Parathyroid adenoma (tissue), 2 donors: ENCODE results near the gene YAF2.
A peak's percentile ranks its signal among the peaks of the same experiment; 100 is the strongest.

ENCODE experiments used
- H2AFZ ChIP-seq: fragments of 300-600 bp; sonication (generic); one replicate; pipeline ENCODE4 v1.7.0; 2017; ENCODE audit warnings: antibody characterized with exemption, mild to moderate bottlenecking
- H3K27ac ChIP-seq: fragments of 300-600 bp; sonication (generic); one replicate; pipeline ENCODE4 v1.7.0; 2017
- H3K27me3 ChIP-seq: fragments of 300-600 bp; sonication (generic); one replicate; pipeline ENCODE4 v1.7.0; 2017; ENCODE audit warnings: low read length; ENCODE audit not compliant: control insufficient read depth, insufficient read depth
- H3K36me3 ChIP-seq: fragments of 300-600 bp; sonication (generic); one replicate; pipeline ENCODE4 v1.7.0; 2017; ENCODE audit warnings: low read length; ENCODE audit not compliant: control insufficient read depth, insufficient read depth
- H3K4me1 ChIP-seq: fragments of 300-600 bp; sonication (generic); one replicate; pipeline ENCODE4 v1.7.0; 2017; ENCODE audit warnings: control low read depth
- H3K4me2 ChIP-seq: fragments of 300-600 bp; sonication (generic); one replicate; pipeline ENCODE4 v1.7.0; 2017; ENCODE audit warnings: low read length
- H3K4me3 ChIP-seq: fragments of 300-600 bp; sonication (generic); one replicate; pipeline ENCODE4 v1.7.0; 2017; ENCODE audit warnings: low read depth, low read length
- H3K79me2 ChIP-seq: fragments of 300-600 bp; sonication (generic); one replicate; pipeline ENCODE4 v1.7.0; 2017; ENCODE audit warnings: control low read depth
- H3K9ac ChIP-seq: fragments of 300-600 bp; sonication (generic); one replicate; pipeline ENCODE4 v1.7.0; 2017; ENCODE audit warnings: mild to moderate bottlenecking
- H3K9me3 ChIP-seq: fragments of 300-600 bp; sonication (generic); one replicate; pipeline ENCODE4 v1.7.0; 2017; ENCODE audit warnings: low read length; ENCODE audit not compliant: control insufficient read depth
- TF ChIP-seq, protein P1 (sequence below): fragments of 300-600 bp; sonication (generic); IDR thresholded peaks from one replicate; pipeline ENCODE4 v1.7.0; 2017; ENCODE audit warnings: antibody characterized with exemption, mild to moderate bottlenecking
- donor health status: primary hyperparathyroidism.

The YAF2 gene

DNA sequence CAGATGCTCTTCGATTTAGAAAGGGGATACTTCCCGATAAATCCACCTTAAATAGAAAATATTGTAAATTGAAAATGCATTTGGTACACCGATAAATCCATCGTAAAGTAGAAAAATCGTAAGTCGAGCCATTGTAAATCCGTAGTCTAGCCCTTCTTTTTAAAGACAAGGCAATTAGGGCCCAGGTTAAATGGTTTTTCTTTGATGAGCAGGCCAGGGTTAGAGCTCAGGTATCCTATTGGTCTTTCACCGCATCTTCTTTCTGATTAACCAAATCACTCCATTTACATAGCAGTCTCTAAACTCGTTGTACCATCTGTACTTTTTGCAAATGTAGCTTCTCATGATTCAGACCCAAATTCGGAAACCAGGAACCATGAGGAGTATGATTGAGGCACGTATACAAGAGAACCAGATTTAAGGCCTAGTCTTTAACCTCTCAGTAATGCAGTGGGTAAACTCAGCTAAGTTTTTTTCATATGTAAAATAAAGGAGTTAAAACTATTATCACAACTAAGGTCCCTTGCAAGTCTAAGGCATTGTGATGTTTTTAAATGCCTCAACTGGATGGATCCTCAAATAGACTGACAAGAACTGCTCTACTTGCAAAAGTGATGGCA lies 2.2 kb upstream of the YAF2 start:
- H3K36me3 ChIP-seq, result peaks cover 4% of the 10 kb centered on the region
- no peak overlapping the region for H3K4me2 ChIP-seq
- H3K9ac ChIP-seq, result no peak overlapping the region
- H3K27me3 ChIP-seq, result no peaks in the 10 kb centered on the region
- no peak overlapping the region for H3K4me3 ChIP-seq
- no peak overlapping the region for H3K27ac ChIP-seq
- H3K4me1 ChIP-seq, result no peaks in the 10 kb centered on the region
- peaks cover 20% of the 10 kb centered on the region for H3K79me2 ChIP-seq
- TF ChIP-seq, protein P1, sequence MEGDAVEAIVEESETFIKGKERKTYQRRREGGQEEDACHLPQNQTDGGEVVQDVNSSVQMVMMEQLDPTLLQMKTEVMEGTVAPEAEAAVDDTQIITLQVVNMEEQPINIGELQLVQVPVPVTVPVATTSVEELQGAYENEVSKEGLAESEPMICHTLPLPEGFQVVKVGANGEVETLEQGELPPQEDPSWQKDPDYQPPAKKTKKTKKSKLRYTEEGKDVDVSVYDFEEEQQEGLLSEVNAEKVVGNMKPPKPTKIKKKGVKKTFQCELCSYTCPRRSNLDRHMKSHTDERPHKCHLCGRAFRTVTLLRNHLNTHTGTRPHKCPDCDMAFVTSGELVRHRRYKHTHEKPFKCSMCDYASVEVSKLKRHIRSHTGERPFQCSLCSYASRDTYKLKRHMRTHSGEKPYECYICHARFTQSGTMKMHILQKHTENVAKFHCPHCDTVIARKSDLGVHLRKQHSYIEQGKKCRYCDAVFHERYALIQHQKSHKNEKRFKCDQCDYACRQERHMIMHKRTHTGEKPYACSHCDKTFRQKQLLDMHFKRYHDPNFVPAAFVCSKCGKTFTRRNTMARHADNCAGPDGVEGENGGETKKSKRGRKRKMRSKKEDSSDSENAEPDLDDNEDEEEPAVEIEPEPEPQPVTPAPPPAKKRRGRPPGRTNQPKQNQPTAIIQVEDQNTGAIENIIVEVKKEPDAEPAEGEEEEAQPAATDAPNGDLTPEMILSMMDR, result no peak
- no peak overlapping the region for H2AFZ ChIP-seq
- no peaks in the 10 kb centered on the region for H3K9me3 ChIP-seq

DNA sequence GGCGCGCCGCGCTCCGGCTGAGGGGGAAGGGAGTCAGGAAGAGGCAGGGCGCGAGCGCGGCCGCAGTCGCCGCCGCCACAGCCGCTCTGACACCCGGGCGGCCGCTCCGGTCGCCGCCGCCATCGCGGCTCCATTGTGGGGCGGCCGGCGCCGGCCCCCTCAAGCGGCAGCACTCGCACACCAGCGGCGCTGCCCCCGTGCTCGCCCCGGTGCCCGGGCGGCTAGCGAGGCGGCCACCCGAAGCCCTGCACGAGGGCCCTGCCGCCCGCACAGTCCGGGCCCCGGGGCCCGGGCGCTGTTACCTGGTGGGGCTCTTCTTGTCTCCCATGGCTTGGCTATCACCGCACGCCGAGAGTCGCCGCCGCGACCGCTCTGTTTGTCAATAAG lies 202 bp downstream of the YAF2 start:
- TF ChIP-seq, protein P1, result no peak
- no peaks in the 10 kb centered on the region for H3K27me3 ChIP-seq
- no peaks in the 10 kb centered on the region for H3K9me3 ChIP-seq
- H3K9ac ChIP-seq, result no peak overlapping the region
- peak overlapping the region; percentile 69 for H3K27ac ChIP-seq
- H3K4me2 ChIP-seq, result peak overlapping the region; percentile 44
- H3K79me2 ChIP-seq, result peaks cover 27% of the 10 kb centered on the region
- peaks cover 4% of the 10 kb centered on the region for H3K36me3 ChIP-seq
- no peaks in the 10 kb centered on the region for H3K4me1 ChIP-seq
- H2AFZ ChIP-seq, result peak overlapping the region; percentile 86
- H3K4me3 ChIP-seq, result peak overlapping the region; percentile 57

DNA sequence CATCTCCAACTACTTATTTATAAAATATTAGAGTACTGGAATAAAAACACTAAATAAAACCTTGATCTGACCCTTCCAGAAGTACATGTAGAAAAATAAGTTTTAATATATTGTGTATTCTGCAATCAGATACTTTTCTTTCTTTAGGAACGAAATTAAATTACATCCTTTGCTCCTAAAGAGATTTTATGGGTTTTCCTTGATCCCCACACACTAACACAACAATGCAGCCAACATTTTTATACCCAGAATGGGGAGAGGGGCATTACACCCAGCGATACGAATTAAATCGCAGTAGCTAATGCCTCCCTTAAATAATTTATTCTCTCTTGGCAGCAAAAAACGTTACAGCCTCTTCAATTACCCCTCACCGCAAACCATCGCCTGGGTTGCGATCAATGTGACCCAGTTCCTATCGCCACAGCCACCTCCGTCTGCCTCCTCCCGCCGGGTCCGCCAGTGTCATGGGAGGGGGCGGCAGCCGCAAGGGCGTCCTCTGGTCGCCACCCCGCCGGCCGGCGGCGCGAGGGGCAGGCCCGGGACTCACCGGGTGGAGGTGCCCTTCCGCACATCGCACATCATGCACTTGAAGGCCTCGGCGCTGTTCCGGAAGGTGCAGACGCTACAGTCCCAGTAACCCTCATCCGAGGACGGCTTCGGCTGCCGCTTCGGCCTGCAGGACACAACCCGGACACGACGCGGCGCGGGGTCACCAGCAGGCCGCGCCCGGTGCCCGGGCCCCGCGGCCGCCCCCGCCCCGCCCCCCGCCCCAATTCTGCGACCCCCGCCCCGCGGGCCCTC lies 796 bp downstream of the YAF2 start:
- Histone ChIP-seq H2AFZ (peak overlapping the region; percentile 89), H3K27ac (peak overlapping the region; percentile 74), H3K9me3 (no peaks in the 10 kb centered on the region), H3K36me3 (peaks cover 4% of the 10 kb centered on the region), H3K4me1 (no peaks in the 10 kb centered on the region), H3K27me3 (no peaks in the 10 kb centered on the region), H3K4me2 (peak overlapping the region; percentile 90), H3K4me3 (peak overlapping the region; percentile 76), H3K79me2 (peaks cover 27% of the 10 kb centered on the region), H3K9ac (peak overlapping the region; percentile 65)
- TF ChIP-seq, protein P1, result peak; percentile 51

DNA sequence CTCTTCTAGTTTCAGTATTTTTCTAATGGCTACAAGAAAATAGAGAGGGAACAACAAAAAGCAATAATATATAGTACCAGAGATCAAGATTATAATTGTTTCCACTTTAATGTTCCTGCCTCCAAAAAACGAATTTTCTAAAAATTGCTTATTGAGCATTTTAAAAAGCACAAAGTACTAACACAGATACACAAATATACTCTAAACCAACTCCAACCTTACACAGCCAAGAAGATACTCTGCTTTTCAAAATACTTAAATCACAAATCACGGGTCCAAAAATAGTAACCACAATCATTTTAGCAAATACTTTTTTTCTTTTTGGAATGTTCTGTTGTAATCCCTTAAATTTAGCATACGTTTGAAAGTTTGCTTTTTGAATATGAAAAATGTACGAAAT lies 2.0 kb downstream of the YAF2 start:
- no peak overlapping the region for H3K9ac ChIP-seq
- no peaks in the 10 kb centered on the region for H3K27me3 ChIP-seq
- TF ChIP-seq, protein P1, result no peak
- H3K4me2 ChIP-seq, result no peak overlapping the region
- peaks cover 4% of the 10 kb centered on the region for H3K36me3 ChIP-seq
- no peak overlapping the region for H2AFZ ChIP-seq
- peaks cover 27% of the 10 kb centered on the region for H3K79me2 ChIP-seq
- H3K4me3 ChIP-seq, result no peak overlapping the region
- peak overlapping the region; percentile 33 for H3K27ac ChIP-seq
- H3K9me3 ChIP-seq, result no peaks in the 10 kb centered on the region
- no peaks in the 10 kb centered on the region for H3K4me1 ChIP-seq
